HepG2 (cell line): ENCODE results near the gene FGFR2. TPM values are rescaled to one million over a fixed set of nuclear protein-coding genes. Genes with fewer than 3 reads are reported as not detected.

Experiments
- ATAC-seq: fragments of 200-7000 bp; cut with Tn5 transposase; 3 replicates; pipeline ENCODE4 v1.9.1; 2020; ENCODE audit warnings: mild to moderate bottlenecking, moderate library complexity
- BruUV-seq: library from RNA; stranded (reverse); fragments of 400-500 nt; replicated peaks from 2 replicates; lab custom pipeline; 2021; lab: Mats Ljungman, UMichigan
- CTCF ChIA-PET: fragments of 300-600 bp; formaldehyde crosslinking; extraction: SDS; loops from one replicate; lab custom pipeline; 2021; ENCODE audit warnings: low total read pairs, inconsistent platforms, low intra/inter-chr PET ratio; lab: Yijun Ruan, JAX
- POLR2A ChIA-PET: fragments of 350-600 bp; sonication (Branson Sonifier 250); formaldehyde crosslinking; loops from one replicate; lab custom pipeline; 2020; ENCODE audit warnings: antibody characterized with exemption, inconsistent platforms; lab: Yijun Ruan, JAX
- DNase-seq: peaks from one replicate; pipeline ENCODE4 v3.0.0-alpha.2; 2015; ENCODE audit warnings: low spot score
- FAIRE-seq: peaks from 3 replicates; lab custom pipeline; 2011; peaks lifted over from hg19 to GRCh38; lab: Jason Lieb, UNC
- H2AFZ ChIP-seq: one replicate; pipeline ENCODE4 v1.6.1; 2011; ENCODE audit warnings: low read length, inconsistent platforms
- H3K27ac ChIP-seq: fragments of 300-600 bp; 3 replicates; pipeline ENCODE4 v1.8.0; 2011; ENCODE audit warnings: mixed run types, mild to moderate bottlenecking, mixed read lengths, low read length, inconsistent platforms; ENCODE audit not compliant: insufficient read depth; ENCODE audit errors: extremely low read length
- H3K27me3 ChIP-seq, 2 experiments: fragments of 200-600 bp in 1 of 2; 2 replicates in 1 of 2; 3 replicates in 1 of 2; pipeline versions ENCODE4 v1.6.0 to v1.8.0; 2011; ENCODE audit warnings: low read length in 2 of 2, mild to moderate bottlenecking in 2 of 2, moderate library complexity in 2 of 2, inconsistent platforms in 1 of 2; ENCODE audit not compliant: insufficient read depth in 2 of 2, control insufficient read depth in 1 of 2
- H3K36me3 ChIP-seq, 2 experiments: fragments of 200-600 bp in 1 of 2; replicated peaks in 1 of 2; 2 replicates in 1 of 2; 3 replicates in 1 of 2; pipeline versions ENCODE4 v1.5.1 to v1.8.0; 2011; ENCODE audit warnings: low read length in 2 of 2, inconsistent platforms in 1 of 2; ENCODE audit not compliant: insufficient read depth in 2 of 2, control insufficient read depth in 1 of 2
- H3K4me1 ChIP-seq: 2 replicates; pipeline ENCODE4 v1.5.1; 2012; ENCODE audit warnings: low read length, inconsistent platforms; ENCODE audit not compliant: insufficient read depth
- H3K4me2 ChIP-seq: 2 replicates; pipeline ENCODE4 v1.6.0; 2011; ENCODE audit warnings: low read depth, low read length, inconsistent platforms
- H3K4me3 ChIP-seq, 3 experiments: fragments of 200-600 bp in 1 of 3; sonication (generic), shearing (Covaris generic) in 1 of 3; replicated peaks in 1 of 3; 2 replicates each; pipeline ENCODE4 v1.5.1; 2011 to 2016; ENCODE audit warnings: low read length in 3 of 3, inconsistent platforms in 2 of 3, low read depth in 2 of 3, mild to moderate bottlenecking in 2 of 3, control low read depth in 1 of 3, mixed read lengths in 1 of 3; ENCODE audit not compliant: insufficient read depth in 1 of 3
- H3K79me2 ChIP-seq: one replicate; pipeline ENCODE4 v1.6.1; 2011; ENCODE audit warnings: low read length, inconsistent platforms; ENCODE audit not compliant: insufficient read depth
- H3K9ac ChIP-seq: 2 replicates; pipeline ENCODE4 v1.6.0; 2011; ENCODE audit warnings: mild to moderate bottlenecking, low read depth, low read length, inconsistent platforms; ENCODE audit not compliant: insufficient read depth
- H3K9me3 ChIP-seq: 2 replicates; pipeline ENCODE4 v1.5.1; 2012; ENCODE audit warnings: mild to moderate bottlenecking, low read length
- H4K20me1 ChIP-seq: 2 replicates; pipeline ENCODE4 v1.6.0; 2011; ENCODE audit warnings: inconsistent platforms, mild to moderate bottlenecking, low read length, moderate library complexity; ENCODE audit not compliant: insufficient read depth
- CREB1 ChIP-seq, 2 experiments: fragments of 450-650 bp in 1 of 2; IDR thresholded peaks; 2 replicates each; pipeline ENCODE4 v1.6.1; 2016 to 2017; ENCODE audit warnings: control low read depth in 1 of 2, mild to moderate bottlenecking in 1 of 2, missing compliant biosample characterization in 1 of 2, missing genetic modification characterization in 1 of 2
- GATA4 ChIP-seq: sonication (generic); IDR thresholded peaks from 2 replicates; pipeline ENCODE4 v1.6.1; 2016; ENCODE audit warnings: antibody characterized with exemption, low read depth, borderline replicate concordance
- HNF4A ChIP-seq: sonication (generic); formaldehyde crosslinking; IDR thresholded peaks from 2 replicates; pipeline ENCODE4 v1.4.0; 2020; ENCODE audit warnings: missing genetic modification reagents
- USF2 ChIP-seq, 2 experiments: sonication (generic) in 1 of 2; formaldehyde crosslinking in 1 of 2; IDR thresholded peaks; 2 replicates each; pipeline versions ENCODE4 v1.5.1 to v1.6.1; 2011 to 2020; ENCODE audit warnings: borderline replicate concordance in 1 of 2, low read depth in 1 of 2, low read length in 1 of 2, mild to moderate bottlenecking in 1 of 2, missing genetic modification reagents in 1 of 2, moderate library complexity in 1 of 2
- XBP1 ChIP-seq: sonication (generic); formaldehyde crosslinking; IDR thresholded peaks from 2 replicates; pipeline ENCODE4 v1.5.0; 2020; ENCODE audit warnings: missing genetic modification reagents
- ZC3H4 ChIP-seq: sonication (generic); formaldehyde crosslinking; IDR thresholded peaks from 2 replicates; pipeline ENCODE4 v1.4.0; 2020; ENCODE audit warnings: missing genetic modification reagents, borderline replicate concordance
- ZKSCAN5 ChIP-seq: sonication (generic); formaldehyde crosslinking; IDR thresholded peaks from 2 replicates; pipeline ENCODE4 v1.5.1; 2020; ENCODE audit warnings: mild to moderate bottlenecking, missing genetic modification reagents
- ZNF460 ChIP-seq: sonication (generic); formaldehyde crosslinking; IDR thresholded peaks from 2 replicates; pipeline ENCODE4 v1.5.1; 2020; ENCODE audit warnings: missing genetic modification reagents, mild to moderate bottlenecking, borderline replicate concordance
- ZNF737 ChIP-seq: sonication (generic); formaldehyde crosslinking; IDR thresholded peaks from 2 replicates; pipeline ENCODE4 v1.5.0; 2020; ENCODE audit warnings: missing genetic modification reagents, mild to moderate bottlenecking, borderline replicate concordance
- WGBS: methylation state at CpG from one replicate; pipeline ENCODE4 v1.1.6; 2017; ENCODE audit warnings: low lambda C conversion rate; 5-methylcytosine and 5-hydroxymethylcytosine counted together
- in situ Hi-C: cut with HindIII; loops from 2 replicates; pipeline ENCODE4 v1.10.0; 2017; ENCODE audit warnings: low pct_unique_long_range_greater_than_20kb; ENCODE audit not compliant: extremely low pct_ligation_motif_present
- intact Hi-C: fragments of 100-400 bp; cut with micrococcal nuclease; formaldehyde crosslinking; loops from one replicate; pipeline ENCODE4 v1.10.0; 2022; ENCODE audit not compliant: unreplicated experiment
- polyA plus RNA-seq, 8 experiments: library from polyadenylated mRNA; depleted of rRNA in 3 of 8; stranded (reverse) in 7 of 8; unstranded in 1 of 8; fragments of >200 nt; fragmentation: Illumina TruSeq in 4 of 8; extraction: Trizol in 4 of 8; gene quantifications; 2 replicates each; pipeline versions ENCODE4 v1.2.1 to v1.2.3, GENCODE V29; 2011 to 2016; ENCODE audit warnings: low read depth in 4 of 8, missing spikeins in 1 of 8, mixed read lengths in 1 of 8; ENCODE audit not compliant: insufficient read depth in 1 of 8
- total RNA-seq, 5 experiments: library from RNA; depleted of rRNA; stranded (reverse); fragments of >200 nt; fragmentation: Illumina TruSeq; extraction: Trizol; gene quantifications; 2 replicates each; pipeline ENCODE4 v1.2.3, GENCODE V29; 2016; ENCODE audit warnings: low read depth in 1 of 5

Gene FGFR2
- total and polyA plus RNA-seq, 2 of the 13 experiments (the other 11 are each of a cell fraction or from before 2014, with no cell fraction given) = 1.6 to 2.6 TPM

- no peak for TF ChIP-seq USF2 (IDR thresholded peaks at IDR 0.05; ENCODE audit: low read depth, low read length)
- no peak for TF ChIP-seq USF2 (CRISPR knock-in tag; IDR thresholded peaks at IDR 0.05; ENCODE audit: borderline replicate concordance)
These were observed 8.7 kb downstream of the FGFR2 start (continued) for GRCh38 chr10:121589553-121589952.

GRCh38 chr10:121583857-121584256 lies 14.4 kb downstream of the FGFR2 start:
- in situ Hi-C loops = no loop called here
- Histone ChIP-seq H3K9ac (no peak overlapping the region), H2AFZ (no peak overlapping the region), H3K4me1 (peaks cover 26% of the 10 kb centered on the region), H3K27me3 (no peaks in the 10 kb centered on the region; a peak in 1 of 5 replicates), H3K36me3 (no peaks in the 10 kb centered on the region), H3K4me2 (no peak overlapping the region), H3K79me2 (no peaks in the 10 kb centered on the region), H3K4me3 (no peak overlapping the region), H4K20me1 (no peaks in the 10 kb centered on the region), H3K9me3 (no peaks in the 10 kb centered on the region), H3K27ac (no peak overlapping the region)
- ATAC-seq = no peak
- ChIA-PET CTCF (no interaction called here), POLR2A (no interaction called here)
- intact Hi-C loops = no loop called here
- no peak for FAIRE-seq
- no peak for TF ChIP-seq ZNF460 (CRISPR knock-in tag)
- TF ChIP-seq ZNF737 (CRISPR knock-in tag) = no peak
- peak; percentile 74 for TF ChIP-seq CREB1 (IDR thresholded peaks at IDR 0.05)
- no peak for TF ChIP-seq CREB1 (CRISPR knock-in tag; IDR thresholded peaks at IDR 0.05)
- TF ChIP-seq HNF4A (CRISPR knock-in tag) = no peak
- TF ChIP-seq ZKSCAN5 (CRISPR knock-in tag) = no peak
- TF ChIP-seq XBP1 (CRISPR knock-in tag) = no peak
- TF ChIP-seq GATA4 = no peak
- no peak for TF ChIP-seq ZC3H4 (CRISPR knock-in tag)
- DNase-seq = no peak
- BruUV-seq = no TSS peak
- WGBS = 90% methylated on average over 1 of the region's 1 CpG
